ENCODE data around the gene ALDH1A1.

ALDH1A1 gene

GRCh38 chr9:72925126-72925789 is 27.6 kb downstream of the ALDH1A1 start:
- H3K27me3 Mint-ChIP-seq (ENCODE audit: low read depth) = no peaks in the 10 kb centered on the region
- H3K4me3 Mint-ChIP-seq = no peak overlapping the region

GRCh38 chr9:72924154-72924790 is 28.6 kb downstream of the ALDH1A1 start:
- no peaks in the 10 kb centered on the region for H3K36me3 Mint-ChIP-seq (ENCODE audit: low read depth)
- H3K9me3 Mint-ChIP-seq = no peaks in the 10 kb centered on the region
- H3K4me1 Mint-ChIP-seq (ENCODE audit: low read depth) = no peaks in the 10 kb centered on the region
- no peak overlapping the region for H3K27ac Mint-ChIP-seq
- H3K4me3 Mint-ChIP-seq = no peak overlapping the region
- H3K27me3 Mint-ChIP-seq (ENCODE audit: low read depth) = no peaks in the 10 kb centered on the region

More at GRCh38 chr9:72925126-72925789, 27.6 kb downstream of the ALDH1A1 start:
- no peaks in the 10 kb centered on the region for H3K36me3 Mint-ChIP-seq (ENCODE audit: low read depth)
- H3K27ac Mint-ChIP-seq = no peak overlapping the region
- no peaks in the 10 kb centered on the region for H3K4me1 Mint-ChIP-seq (ENCODE audit: low read depth)
- H3K9me3 Mint-ChIP-seq = no peaks in the 10 kb centered on the region

GRCh38 chr9:72923077-72923476 is 29.8 kb downstream of the ALDH1A1 start:
- Mint-ChIP-seq H3K27ac (no peak overlapping the region), H3K27me3 (ENCODE audit: low read depth) (no peaks in the 10 kb centered on the region), H3K4me1 (ENCODE audit: low read depth) (no peaks in the 10 kb centered on the region), H3K36me3 (ENCODE audit: low read depth) (no peaks in the 10 kb centered on the region), H3K9me3 (no peaks in the 10 kb centered on the region), H3K4me3 (no peak overlapping the region)

GRCh38 chr9:72921888-72922654 is 30.8 kb downstream of the ALDH1A1 start:
- H3K9me3 Mint-ChIP-seq = no peaks in the 10 kb centered on the region
- no peaks in the 10 kb centered on the region for H3K27me3 Mint-ChIP-seq (ENCODE audit: low read depth)
- H3K36me3 Mint-ChIP-seq (ENCODE audit: low read depth) = no peaks in the 10 kb centered on the region
- H3K4me3 Mint-ChIP-seq = no peak overlapping the region
- H3K4me1 Mint-ChIP-seq (ENCODE audit: low read depth) = no peaks in the 10 kb centered on the region
- no peak overlapping the region for H3K27ac Mint-ChIP-seq

GRCh38 chr9:72919246-72919945 is 33.5 kb downstream of the ALDH1A1 start:
- Mint-ChIP-seq H3K27me3 (ENCODE audit: low read depth) (no peaks in the 10 kb centered on the region), H3K4me1 (ENCODE audit: low read depth) (no peaks in the 10 kb centered on the region), H3K4me3 (no peak overlapping the region), H3K9me3 (no peaks in the 10 kb centered on the region), H3K27ac (no peak overlapping the region), H3K36me3 (ENCODE audit: low read depth) (no peaks in the 10 kb centered on the region)

GRCh38 chr9:72917892-72918509 is 34.9 kb downstream of the ALDH1A1 start:
- H3K4me1 Mint-ChIP-seq (ENCODE audit: low read depth) = no peaks in the 10 kb centered on the region
- no peaks in the 10 kb centered on the region for H3K36me3 Mint-ChIP-seq (ENCODE audit: low read depth)
- H3K4me3 Mint-ChIP-seq = no peak overlapping the region
- no peaks in the 10 kb centered on the region for H3K27me3 Mint-ChIP-seq (ENCODE audit: low read depth)
- H3K27ac Mint-ChIP-seq = no peak overlapping the region
- no peaks in the 10 kb centered on the region for H3K9me3 Mint-ChIP-seq

GRCh38 chr9:72915659-72916058 is 37.2 kb downstream of the ALDH1A1 start:
- Mint-ChIP-seq H3K27me3 (ENCODE audit: low read depth) (no peaks in the 10 kb centered on the region), H3K27ac (no peak overlapping the region)

GRCh38 chr9:72914750-72915149 is 38.1 kb downstream of the ALDH1A1 start:
- H3K4me1 Mint-ChIP-seq (ENCODE audit: low read depth) = no peaks in the 10 kb centered on the region
- H3K27ac Mint-ChIP-seq = no peak overlapping the region
- H3K4me3 Mint-ChIP-seq = no peak overlapping the region
- H3K9me3 Mint-ChIP-seq = no peaks in the 10 kb centered on the region
- H3K36me3 Mint-ChIP-seq (ENCODE audit: low read depth) = no peaks in the 10 kb centered on the region
- no peaks in the 10 kb centered on the region for H3K27me3 Mint-ChIP-seq (ENCODE audit: low read depth)

More at GRCh38 chr9:72915659-72916058, 37.2 kb downstream of the ALDH1A1 start:
- Mint-ChIP-seq H3K4me3 (no peak overlapping the region), H3K36me3 (ENCODE audit: low read depth) (no peaks in the 10 kb centered on the region), H3K4me1 (ENCODE audit: low read depth) (no peaks in the 10 kb centered on the region), H3K9me3 (no peaks in the 10 kb centered on the region)

GRCh38 chr9:72913382-72914009 is 39.4 kb downstream of the ALDH1A1 start:
- Mint-ChIP-seq H3K9me3 (no peaks in the 10 kb centered on the region), H3K4me3 (no peak overlapping the region), H3K27me3 (ENCODE audit: low read depth) (no peaks in the 10 kb centered on the region), H3K4me1 (ENCODE audit: low read depth) (no peaks in the 10 kb centered on the region), H3K27ac (no peak overlapping the region), H3K36me3 (ENCODE audit: low read depth) (no peaks in the 10 kb centered on the region)

- no peak overlapping the region for H3K27ac Mint-ChIP-seq
- H3K9me3 Mint-ChIP-seq = no peaks in the 10 kb centered on the region
- no peaks in the 10 kb centered on the region for H3K4me1 Mint-ChIP-seq (ENCODE audit: low read depth)
- H3K36me3 Mint-ChIP-seq (ENCODE audit: low read depth) = no peaks in the 10 kb centered on the region
- H3K27me3 Mint-ChIP-seq (ENCODE audit: low read depth) = no peaks in the 10 kb centered on the region
- no peak overlapping the region for H3K4me3 Mint-ChIP-seq
Measured at GRCh38 chr9:72912476-72913381, 40.1 kb downstream of the ALDH1A1 start.

GRCh38 chr9:72911816-72912215 is 41.0 kb downstream of the ALDH1A1 start:
- no peaks in the 10 kb centered on the region for H3K36me3 Mint-ChIP-seq (ENCODE audit: low read depth)
- no peak overlapping the region for H3K4me3 Mint-ChIP-seq
- H3K27ac Mint-ChIP-seq = no peak overlapping the region
- H3K9me3 Mint-ChIP-seq = no peaks in the 10 kb centered on the region
- H3K4me1 Mint-ChIP-seq (ENCODE audit: low read depth) = no peaks in the 10 kb centered on the region
- no peaks in the 10 kb centered on the region for H3K27me3 Mint-ChIP-seq (ENCODE audit: low read depth)

GRCh38 chr9:72911247-72911775 is 41.5 kb downstream of the ALDH1A1 start:
- Mint-ChIP-seq H3K9me3 (no peaks in the 10 kb centered on the region), H3K27ac (no peak overlapping the region), H3K4me1 (ENCODE audit: low read depth) (no peaks in the 10 kb centered on the region), H3K27me3 (ENCODE audit: low read depth) (no peaks in the 10 kb centered on the region), H3K36me3 (ENCODE audit: low read depth) (no peaks in the 10 kb centered on the region), H3K4me3 (no peak overlapping the region)

GRCh38 chr9:72909428-72909827 is 43.4 kb downstream of the ALDH1A1 start:
- Mint-ChIP-seq H3K27ac (no peak overlapping the region), H3K36me3 (ENCODE audit: low read depth) (no peaks in the 10 kb centered on the region), H3K4me1 (ENCODE audit: low read depth) (no peaks in the 10 kb centered on the region), H3K4me3 (no peak overlapping the region), H3K27me3 (ENCODE audit: low read depth) (no peaks in the 10 kb centered on the region), H3K9me3 (no peaks in the 10 kb centered on the region)
